Measurements from ENCODE around the gene HMGB1. TPM values are rescaled to one million over a fixed set of nuclear protein-coding genes. Genes with fewer than 3 reads are reported as not detected.

The HMGB1 gene
- total RNA-seq, 1 donor from 2014 or later, result 230 TPM

DNA sequence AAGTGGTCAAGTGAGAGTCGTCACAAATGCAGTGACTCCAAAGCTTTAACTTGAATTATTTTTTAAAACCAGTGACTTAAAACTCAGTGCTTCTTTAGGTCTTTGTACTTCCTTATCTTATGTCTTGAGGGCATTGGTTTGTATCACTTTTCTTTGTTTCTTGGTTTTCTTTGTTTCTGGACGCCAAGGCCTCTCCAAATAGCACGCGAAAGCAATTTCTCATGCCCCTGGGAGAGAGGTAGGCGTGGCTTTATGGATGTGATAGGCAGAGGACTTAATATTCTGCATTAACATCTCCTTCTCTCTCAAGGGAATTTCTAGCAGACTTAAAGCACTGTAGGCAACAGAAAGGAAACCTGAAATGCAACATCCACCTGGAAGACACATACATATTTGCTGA lies 22.8 kb downstream of the HMGB1 start:
- Mint-ChIP-seq H3K27ac (ENCODE audit: unreplicated experiment) (no peak overlapping the region), H3K36me3 (ENCODE audit: low read depth, unreplicated experiment) (no peaks in the 10 kb centered on the region), H3K4me3 (ENCODE audit: unreplicated experiment) (no peak overlapping the region), H3K9me3 (ENCODE audit: unreplicated experiment) (no peaks in the 10 kb centered on the region), H3K27me3 (ENCODE audit: unreplicated experiment) (peaks cover 2% of the 10 kb centered on the region), H3K4me1 (ENCODE audit: unreplicated experiment) (peaks cover 16% of the 10 kb centered on the region)
- TF ChIP-seq CTCF (IDR thresholded peaks at IDR 0.05; ENCODE audit: unreplicated experiment), result no peak
- no peak for DNase-seq (ENCODE audit: low spot score)

GRCh38 chr13:30440910-30441703 lies 24.6 kb downstream of the HMGB1 start:
- no peak overlapping the region for H3K27ac Mint-ChIP-seq (ENCODE audit: unreplicated experiment)
- H3K4me3 Mint-ChIP-seq (ENCODE audit: unreplicated experiment), result no peak overlapping the region
- peaks cover 11% of the 10 kb centered on the region for H3K4me1 Mint-ChIP-seq (ENCODE audit: unreplicated experiment)
- no peaks in the 10 kb centered on the region for H3K36me3 Mint-ChIP-seq (ENCODE audit: low read depth, unreplicated experiment)
- no peak for TF ChIP-seq CTCF (IDR thresholded peaks at IDR 0.05; ENCODE audit: unreplicated experiment)
- H3K27me3 Mint-ChIP-seq (ENCODE audit: unreplicated experiment), result peaks cover 5% of the 10 kb centered on the region
- no peak for DNase-seq (ENCODE audit: low spot score)
- H3K9me3 Mint-ChIP-seq (ENCODE audit: unreplicated experiment), result no peaks in the 10 kb centered on the region

- no peak for TF ChIP-seq CTCF (IDR thresholded peaks at IDR 0.05; ENCODE audit: unreplicated experiment)
- no peaks in the 10 kb centered on the region for H3K9me3 Mint-ChIP-seq (ENCODE audit: unreplicated experiment)
- H3K4me3 Mint-ChIP-seq (ENCODE audit: unreplicated experiment), result no peak overlapping the region
- H3K36me3 Mint-ChIP-seq (ENCODE audit: low read depth, unreplicated experiment), result no peaks in the 10 kb centered on the region
- DNase-seq (ENCODE audit: low spot score), result no peak
- no peak overlapping the region for H3K27ac Mint-ChIP-seq (ENCODE audit: unreplicated experiment)
- H3K4me1 Mint-ChIP-seq (ENCODE audit: unreplicated experiment), result peaks cover 3% of the 10 kb centered on the region
- H3K27me3 Mint-ChIP-seq (ENCODE audit: unreplicated experiment), result peaks cover 5% of the 10 kb centered on the region
Measured at GRCh38 chr13:30438286-30438685, 27.4 kb downstream of the HMGB1 start.

GRCh38 chr13:30437177-30437576 lies 28.6 kb downstream of the HMGB1 start:
- Mint-ChIP-seq H3K27ac (ENCODE audit: unreplicated experiment) (no peak overlapping the region), H3K9me3 (ENCODE audit: unreplicated experiment) (no peaks in the 10 kb centered on the region), H3K4me3 (ENCODE audit: unreplicated experiment) (no peak overlapping the region), H3K36me3 (ENCODE audit: low read depth, unreplicated experiment) (no peaks in the 10 kb centered on the region), H3K27me3 (ENCODE audit: unreplicated experiment) (peaks cover 3% of the 10 kb centered on the region), H3K4me1 (ENCODE audit: unreplicated experiment) (no peaks in the 10 kb centered on the region)
- TF ChIP-seq CTCF (IDR thresholded peaks at IDR 0.05; ENCODE audit: unreplicated experiment), result no peak
- DNase-seq (ENCODE audit: low spot score), result no peak

GRCh38 chr13:30435911-30436451 lies 29.8 kb downstream of the HMGB1 start:
- Mint-ChIP-seq H3K9me3 (ENCODE audit: unreplicated experiment) (no peaks in the 10 kb centered on the region), H3K4me3 (ENCODE audit: unreplicated experiment) (no peak overlapping the region), H3K4me1 (ENCODE audit: unreplicated experiment) (no peaks in the 10 kb centered on the region), H3K27me3 (ENCODE audit: unreplicated experiment) (peaks cover 3% of the 10 kb centered on the region), H3K36me3 (ENCODE audit: low read depth, unreplicated experiment) (no peaks in the 10 kb centered on the region), H3K27ac (ENCODE audit: unreplicated experiment) (no peak overlapping the region)
- DNase-seq (ENCODE audit: low spot score), result no peak
- TF ChIP-seq CTCF (IDR thresholded peaks at IDR 0.05; ENCODE audit: unreplicated experiment), result no peak
